ENCODE data around the gene PHF21B. TPM values are rescaled to one million over a fixed set of nuclear protein-coding genes. Genes with fewer than 3 reads are reported as not detected.

PHF21B gene
- total RNA-seq, 1 experiment from 2014 or later, result 4.5 TPM

- TF ChIP-seq TCF7L2 (IDR thresholded peaks at IDR 0.05; ENCODE audit: low read depth, low read length) (no peak), CTCF (IDR thresholded peaks at IDR 0.05) (no peak), REST (IDR thresholded peaks at IDR 0.05; ENCODE audit: insufficient read depth in 1 of 2, low read depth in 2 of 2, low read length in 1 of 2) (no peak), POLR2AphosphoS5 (IDR thresholded peaks at IDR 0.05; ENCODE audit: low read depth, low read length) (no peak), SIN3A (IDR thresholded peaks at IDR 0.05; ENCODE audit: borderline replicate concordance, insufficient read depth, low read depth, low read length) (no peak)
- H3K9me3 ChIP-seq (ENCODE audit: control insufficient read depth, insufficient read depth, low read depth, low read length), result no peaks in the 10 kb centered on the region
- H3K36me3 ChIP-seq (ENCODE audit: control insufficient read depth, insufficient read depth, low read length), result no peaks in the 10 kb centered on the region
- H3K27ac ChIP-seq (ENCODE audit: low read length), result no peak overlapping the region
- no TSS peak for BruUV-seq (replicated peaks)
- no peak for ATAC-seq
- 0 out of 2 replicates have a peak, but pooled peaks cover 5% of the 10 kb centered on the region for H3K4me1 ChIP-seq (ENCODE audit: control insufficient read depth, insufficient read depth, low read length)
- H3K4me3 ChIP-seq (ENCODE audit: low read depth in 2 of 2, low read length in 2 of 2), result peak overlapping the region; percentile 27 to 34
- DNase-seq (ENCODE audit: low read depth, low spot score), result no peak
- intact Hi-C loops (cut with micrococcal nuclease; ENCODE audit: unreplicated experiment), result no loop called here
- in situ Hi-C loops (cut with HindIII; ENCODE audit: low pct_unique_long_range_greater_than_20kb, low sequenced_read_pairs), result no loop called here
- CTCF ChIA-PET, result interaction anchor here (0.7 kb wide), 1 partner anchor 26 kb away, joined by 7 read pairs; no protein-coding TSS in a partner anchor
- POLR2A ChIA-PET, result no interaction called here
- no peaks in the 10 kb centered on the region for H3K27me3 ChIP-seq (ENCODE audit: control insufficient read depth, insufficient read depth, low read length)
Observed at GRCh38 chr22:45006964-45007390, 2.8 kb downstream of the PHF21B start.

GRCh38 chr22:45006111-45006963 is 3.5 kb downstream of the PHF21B start:
- DNase-seq (ENCODE audit: low read depth, low spot score) (no peak), ATAC-seq (no peak)
- intact Hi-C loops (cut with micrococcal nuclease; ENCODE audit: unreplicated experiment), result no loop called here
- ChIA-PET POLR2A (no interaction called here), CTCF (interaction anchor here (0.6 to 0.7 kb wide), 3 partner anchors 15 to 250 kb away, joined by 3 to 7 read pairs (median 5); no protein-coding TSS in a partner anchor)
- Histone ChIP-seq H3K36me3 (ENCODE audit: control insufficient read depth, insufficient read depth, low read length) (no peaks in the 10 kb centered on the region), H3K27ac (ENCODE audit: low read length) (no peak overlapping the region), H3K9me3 (ENCODE audit: control insufficient read depth, insufficient read depth, low read depth, low read length) (no peaks in the 10 kb centered on the region), H3K4me1 (ENCODE audit: control insufficient read depth, insufficient read depth, low read length) (0 out of 2 replicates have a peak, but pooled peaks cover 5% of the 10 kb centered on the region), H3K4me3 (ENCODE audit: low read depth in 2 of 2, low read length in 2 of 2) (peak overlapping the region; percentile 27 to 34), H3K27me3 (ENCODE audit: control insufficient read depth, insufficient read depth, low read length) (no peaks in the 10 kb centered on the region)
- TF ChIP-seq REST (IDR thresholded peaks at IDR 0.05; ENCODE audit: insufficient read depth in 1 of 2, low read depth in 2 of 2, low read length in 1 of 2), result no peak
- no peak for TF ChIP-seq TCF7L2 (IDR thresholded peaks at IDR 0.05; ENCODE audit: low read depth, low read length)
- TF ChIP-seq SIN3A (IDR thresholded peaks at IDR 0.05; ENCODE audit: borderline replicate concordance, insufficient read depth, low read depth, low read length), result no peak
- TF ChIP-seq POLR2AphosphoS5 (IDR thresholded peaks at IDR 0.05; ENCODE audit: low read depth, low read length), result no peak
- no peak for TF ChIP-seq CTCF (IDR thresholded peaks at IDR 0.05)
- TSS peak; percentile 65 for BruUV-seq (replicated peaks)
- in situ Hi-C loops (cut with HindIII; ENCODE audit: low pct_unique_long_range_greater_than_20kb, low sequenced_read_pairs), result no loop called here
